Measurements from ENCODE around the gene PCOLCE2. TPM values are rescaled to one million over a fixed set of nuclear protein-coding genes. Genes with fewer than 3 reads are reported as not detected.

Gene PCOLCE2
- total RNA-seq, 4 donors from 2014 or later, result 3.2 to 13.3 (median 6.7) TPM

DNA sequence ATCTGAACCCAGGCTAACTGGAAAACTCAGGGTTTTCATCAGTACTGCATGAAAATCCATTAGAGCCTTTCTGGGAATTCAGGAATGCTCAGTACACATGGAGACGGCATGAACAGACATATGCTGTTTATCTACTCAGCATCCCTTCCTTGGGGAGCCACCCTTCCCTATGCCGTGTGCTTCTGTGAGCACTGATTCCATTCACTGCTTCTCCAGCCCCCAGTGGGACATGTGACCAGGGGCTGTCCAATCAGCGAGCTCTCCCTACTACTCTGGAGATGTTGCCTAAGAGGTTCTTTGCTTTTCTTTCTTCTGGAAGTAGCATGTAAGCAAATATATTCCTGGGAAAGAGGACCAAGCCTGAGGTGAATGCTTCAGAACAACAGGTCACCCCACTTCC is 5.6 kb upstream of the PCOLCE2 start:
- no peak for TF ChIP-seq POLR2A (IDR thresholded peaks at IDR 0.05)
- no peak for TF ChIP-seq EP300 (IDR thresholded peaks at IDR 0.05)
- no peak for TF ChIP-seq CTCF (IDR thresholded peaks at IDR 0.05)
- 66% methylated on average over 3 of the region's 3 CpGs for WGBS

GRCh38 chr3:142892714-142893113 is 3.8 kb upstream of the PCOLCE2 start:
- Histone ChIP-seq H3K27ac (no peak overlapping the region), H3K27me3 (peaks cover 16% of the 10 kb centered on the region), H3K36me3 (no peaks in the 10 kb centered on the region), H3K4me1 (peaks cover 16% of the 10 kb centered on the region), H3K4me3 (no peak overlapping the region), H3K9me3 (no peaks in the 10 kb centered on the region)
- 97% methylated on average over 2 of the region's 2 CpGs for WGBS
- DNase-seq (ENCODE audit: low spot score in 2 of 2), result no peak
- TF ChIP-seq CTCF (IDR thresholded peaks at IDR 0.05) (no peak), EP300 (IDR thresholded peaks at IDR 0.05) (no peak), POLR2A (IDR thresholded peaks at IDR 0.05) (no peak), POLR2AphosphoS5 (IDR thresholded peaks at IDR 0.05) (no peak)

More for the DNA sequence above, 5.6 kb upstream of the PCOLCE2 start:
- no peak for DNase-seq (ENCODE audit: low spot score in 2 of 2)
- Histone ChIP-seq H3K4me1 (peaks cover 3% of the 10 kb centered on the region), H3K4me3 (no peak overlapping the region), H3K27me3 (peaks cover 6% of the 10 kb centered on the region), H3K27ac (no peak overlapping the region), H3K9me3 (no peaks in the 10 kb centered on the region), H3K36me3 (no peaks in the 10 kb centered on the region)

DNA sequence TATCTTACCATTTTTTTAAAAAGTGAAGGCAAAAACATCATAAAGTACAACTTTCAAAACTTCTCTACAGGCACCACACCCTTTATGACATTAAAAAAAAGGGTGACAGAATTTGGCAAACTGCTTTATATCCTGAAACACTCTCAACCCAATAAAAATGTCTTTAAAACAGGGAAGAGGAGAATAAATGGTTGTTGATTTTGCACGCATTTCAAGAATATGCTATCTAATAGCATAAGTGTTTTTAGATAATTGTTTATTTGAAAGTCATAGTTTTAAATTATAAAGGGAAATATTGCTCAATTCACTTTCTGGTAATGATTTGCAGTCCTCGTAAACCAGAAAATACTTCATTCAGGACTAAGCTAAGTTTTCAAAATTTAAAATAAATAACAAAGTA is 1.7 kb upstream of the PCOLCE2 start:
- Histone ChIP-seq H3K27me3 (peaks cover 16% of the 10 kb centered on the region), H3K36me3 (no peaks in the 10 kb centered on the region), H3K9me3 (no peaks in the 10 kb centered on the region), H3K27ac (no peak overlapping the region), H3K4me1 (peaks cover 16% of the 10 kb centered on the region), H3K4me3 (no peak overlapping the region)
- no peak for DNase-seq (ENCODE audit: low spot score in 2 of 2)
- no peak for TF ChIP-seq EP300 (IDR thresholded peaks at IDR 0.05)
- TF ChIP-seq POLR2AphosphoS5 (IDR thresholded peaks at IDR 0.05), result no peak
- TF ChIP-seq CTCF (IDR thresholded peaks at IDR 0.05), result no peak
- no peak for TF ChIP-seq POLR2A (IDR thresholded peaks at IDR 0.05)
- 65% methylated on average over 2 of the region's 2 CpGs for WGBS

DNA sequence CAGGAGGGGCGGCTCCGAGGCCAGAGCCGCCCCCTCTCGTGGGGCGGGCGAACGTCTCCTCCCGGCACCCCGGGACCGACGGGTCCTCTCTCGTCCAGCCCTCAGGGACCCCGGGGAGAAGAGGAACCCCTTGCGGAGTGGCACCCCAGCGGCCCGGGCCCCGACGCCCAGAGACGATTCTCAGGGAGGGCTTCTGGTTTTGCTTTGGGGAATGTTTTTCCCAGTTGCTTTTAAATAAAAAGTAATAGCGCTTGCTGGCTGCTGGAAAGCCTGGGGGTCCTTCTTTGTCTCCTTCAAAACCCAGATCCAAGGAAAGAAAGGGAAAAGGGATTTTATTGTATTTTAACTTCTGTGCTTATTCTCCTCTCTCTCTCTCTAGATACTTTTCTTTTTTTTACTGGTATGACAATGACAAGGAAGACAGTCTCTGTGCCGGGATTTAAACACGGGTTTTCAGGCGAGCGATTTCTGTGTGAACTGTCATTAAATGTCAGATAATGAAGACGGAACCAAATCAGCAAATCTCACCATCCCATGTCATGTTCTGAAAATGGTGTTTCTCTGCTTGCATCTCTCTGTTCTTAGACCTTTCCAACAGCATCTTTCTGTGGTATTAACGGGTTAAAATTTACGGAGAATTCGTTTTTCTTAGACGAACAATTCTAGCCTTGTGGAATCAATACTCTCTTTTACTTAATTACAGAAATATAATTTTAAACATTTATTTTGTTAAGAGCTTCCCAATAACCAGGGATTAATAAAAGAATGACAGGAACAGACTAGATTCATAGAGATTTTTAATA is 530 bp upstream of the PCOLCE2 start:
- peaks cover 14% of the 10 kb centered on the region for H3K27me3 ChIP-seq
- no peak for TF ChIP-seq CTCF (IDR thresholded peaks at IDR 0.05)
- no peak for TF ChIP-seq POLR2A (IDR thresholded peaks at IDR 0.05)
- no peak for TF ChIP-seq EP300 (IDR thresholded peaks at IDR 0.05)
- no peak for TF ChIP-seq POLR2AphosphoS5 (IDR thresholded peaks at IDR 0.05)
- no peaks in the 10 kb centered on the region for H3K9me3 ChIP-seq
- no peaks in the 10 kb centered on the region for H3K36me3 ChIP-seq
- peak overlapping the region; percentile 42 for H3K27ac ChIP-seq
- H3K4me3 ChIP-seq, result peak overlapping the region; percentile 73
- 16% methylated on average over 17 of the region's 29 CpGs for WGBS
- H3K4me1 ChIP-seq, result peaks cover 16% of the 10 kb centered on the region
- DNase-seq (ENCODE audit: low spot score in 2 of 2), result no peak

DNA sequence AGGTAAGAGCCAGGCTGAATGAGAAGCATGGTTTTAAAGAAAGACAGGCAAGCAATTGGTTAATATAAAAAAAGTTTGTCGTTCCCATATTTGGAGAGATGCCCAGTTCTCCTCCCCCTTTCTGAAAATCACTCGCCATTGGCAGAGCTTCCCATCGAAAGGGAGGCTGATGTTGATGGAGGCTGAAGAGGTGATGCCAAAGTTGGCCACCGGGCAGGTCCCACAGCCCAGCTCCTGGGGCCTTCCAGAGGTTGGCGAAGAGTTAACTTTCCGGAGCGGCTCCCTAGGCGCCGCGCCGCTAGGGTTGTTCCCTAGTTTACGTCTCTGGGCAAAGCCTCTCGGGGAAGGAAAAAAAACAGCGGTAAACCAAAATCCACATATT is 793 bp downstream of the PCOLCE2 start:
- WGBS, result under 1% methylated on average over 14 of the region's 14 CpGs
- no peaks in the 10 kb centered on the region for H3K9me3 ChIP-seq
- H3K27me3 ChIP-seq, result peaks cover 14% of the 10 kb centered on the region

More for the DNA sequence above, 793 bp downstream of the PCOLCE2 start:
- H3K4me1 ChIP-seq, result peaks cover 16% of the 10 kb centered on the region
- no peak for DNase-seq (ENCODE audit: low spot score in 2 of 2)
- TF ChIP-seq POLR2AphosphoS5 (IDR thresholded peaks at IDR 0.05), result no peak
- no peak for TF ChIP-seq POLR2A (IDR thresholded peaks at IDR 0.05)
- H3K4me3 ChIP-seq, result peak overlapping the region; percentile 73
- no peaks in the 10 kb centered on the region for H3K36me3 ChIP-seq
- H3K27ac ChIP-seq, result no peak overlapping the region

Measured in suprapubic skin (tissue), 4 donors.